ENCODE data around the gene TRAPPC2.

The TRAPPC2 gene

GRCh38 chrX:13667919-13668318 lies 66.5 kb downstream of the TRAPPC2 start:
- H3F3A ChIP-seq (ENCODE audit: control insufficient read depth, insufficient read depth): no peaks in the 10 kb centered on the region
- no peaks in the 10 kb centered on the region for H3K27me3 ChIP-seq (ENCODE audit: control insufficient read depth, low read length)
- TF ChIP-seq CTCF (IDR thresholded peaks at IDR 0.05; ENCODE audit: low read depth, low read length, poor library complexity, severe bottlenecking): no peak
- no peak for TF ChIP-seq EZH2phosphoT487 (IDR thresholded peaks at IDR 0.05; ENCODE audit: borderline replicate concordance, low read length)
- no peaks in the 10 kb centered on the region for H3K79me2 ChIP-seq (ENCODE audit: control insufficient read depth, low read length)
- peak overlapping the region; percentile 42 for H3K4me2 ChIP-seq (ENCODE audit: low read length)
- no peak overlapping the region for H3K4me3 ChIP-seq (ENCODE audit: low read length)
- H3K9me3 ChIP-seq (ENCODE audit: control insufficient read depth, insufficient read depth, low read length): no peaks in the 10 kb centered on the region
- peaks cover 2% of the 10 kb centered on the region; the same call in 1 of the 2 replicates for H3K36me3 ChIP-seq (ENCODE audit: control insufficient read depth, low read length)
- no peaks in the 10 kb centered on the region for H4K20me1 ChIP-seq (ENCODE audit: control insufficient read depth, insufficient read depth, low read depth, low read length)
- no peaks in the 10 kb centered on the region for H3K9me2 ChIP-seq (replicated peaks; ENCODE audit: control insufficient read depth, low read length)
- H3K4me1 ChIP-seq (ENCODE audit: control insufficient read depth, low read length): peaks cover 64% of the 10 kb centered on the region
- no peak overlapping the region for H3K27ac ChIP-seq (ENCODE audit: low read depth, low read length)

GRCh38 chrX:13666836-13667235 lies 67.6 kb downstream of the TRAPPC2 start:
- Histone ChIP-seq H3K79me2 (ENCODE audit: control insufficient read depth, low read length) (no peaks in the 10 kb centered on the region), H4K20me1 (ENCODE audit: control insufficient read depth, insufficient read depth, low read depth, low read length) (no peaks in the 10 kb centered on the region), H3K9me2 (replicated peaks; ENCODE audit: control insufficient read depth, low read length) (no peaks in the 10 kb centered on the region), H3K4me2 (ENCODE audit: low read length) (peak overlapping the region; percentile 36), H3K27me3 (ENCODE audit: control insufficient read depth, low read length) (no peaks in the 10 kb centered on the region), H3K27ac (ENCODE audit: low read depth, low read length) (no peak overlapping the region), H3K4me1 (ENCODE audit: control insufficient read depth, low read length) (peaks cover 53% of the 10 kb centered on the region), H3F3A (ENCODE audit: control insufficient read depth, insufficient read depth) (no peaks in the 10 kb centered on the region), H3K9me3 (ENCODE audit: control insufficient read depth, insufficient read depth, low read length) (no peaks in the 10 kb centered on the region), H3K4me3 (ENCODE audit: low read length) (no peak overlapping the region), H3K36me3 (ENCODE audit: control insufficient read depth, low read length) (peaks cover 2% of the 10 kb centered on the region; the same call in 1 of the 2 replicates)
- no peak for TF ChIP-seq EZH2phosphoT487 (IDR thresholded peaks at IDR 0.05; ENCODE audit: borderline replicate concordance, low read length)
- no peak for TF ChIP-seq CTCF (IDR thresholded peaks at IDR 0.05; ENCODE audit: low read depth, low read length, poor library complexity, severe bottlenecking)

- H3K4me2 ChIP-seq (ENCODE audit: low read length): no peak overlapping the region
- H3K36me3 ChIP-seq (ENCODE audit: control insufficient read depth, low read length): peaks cover 9% of the 10 kb centered on the region
- H3K27me3 ChIP-seq (ENCODE audit: control insufficient read depth, low read length): no peaks in the 10 kb centered on the region
- peaks cover 32% of the 10 kb centered on the region for H3K4me1 ChIP-seq (ENCODE audit: control insufficient read depth, low read length)
- TF ChIP-seq CTCF (IDR thresholded peaks at IDR 0.05; ENCODE audit: low read depth, low read length, poor library complexity, severe bottlenecking): no peak
- TF ChIP-seq EZH2phosphoT487 (IDR thresholded peaks at IDR 0.05; ENCODE audit: borderline replicate concordance, low read length): no peak
- H3K9me3 ChIP-seq (ENCODE audit: control insufficient read depth, insufficient read depth, low read length): no peaks in the 10 kb centered on the region
- no peaks in the 10 kb centered on the region for H3K79me2 ChIP-seq (ENCODE audit: control insufficient read depth, low read length)
- H3K27ac ChIP-seq (ENCODE audit: low read depth, low read length): no peak overlapping the region
- H4K20me1 ChIP-seq (ENCODE audit: control insufficient read depth, insufficient read depth, low read depth, low read length): no peaks in the 10 kb centered on the region
- no peak overlapping the region for H3K4me3 ChIP-seq (ENCODE audit: low read length)
- H3F3A ChIP-seq (ENCODE audit: control insufficient read depth, insufficient read depth): no peaks in the 10 kb centered on the region
- no peaks in the 10 kb centered on the region for H3K9me2 ChIP-seq (replicated peaks; ENCODE audit: control insufficient read depth, low read length)
Measured at GRCh38 chrX:13664020-13664419, 70.4 kb downstream of the TRAPPC2 start.

Measured in DOHH2 (cell line).